ENCODE results near the gene ATP1A4. TPM values are rescaled to one million over a fixed set of nuclear protein-coding genes. Genes with fewer than 3 reads are reported as not detected.

Gene ATP1A4
- total and polyA plus RNA-seq, 2 of the 8 experiments (the other 6 are each of a cell fraction or from before 2014, with no cell fraction given) = 0.48 to 0.61 TPM

GRCh38 chr1:160226623-160227022, 75.2 kb downstream of the ATP1A4 start:
- H3K36me3 ChIP-seq (ENCODE audit: control insufficient read depth in 2 of 4, insufficient read depth in 4 of 4, low read length in 3 of 4) = peaks cover 28 to 93% (median 66%) of the 10 kb centered on the region in 4 experiments
- no peak overlapping the region for H2BK15ac ChIP-seq (ENCODE audit: low read length)
- POLR2A ChIA-PET (ENCODE audit: partially characterized antibody) = interaction anchor here (1.2 to 3.6 kb wide), 4 partner anchors 12 to 57 kb away, joined by 3 to 15 read pairs (median 8); no protein-coding TSS in a partner anchor
- TF ChIP-seq ATF2 (IDR thresholded peaks at IDR 0.05; ENCODE audit: low read length) (no peak), POLR2AphosphoS5 (IDR thresholded peaks at IDR 0.05; ENCODE audit: low read depth, low read length) (no peak), MAX (IDR thresholded peaks at IDR 0.05) (no peak), JUND (IDR thresholded peaks at IDR 0.05; ENCODE audit: low read length) (no peak), HDAC2 (IDR thresholded peaks at IDR 0.05; ENCODE audit: borderline replicate concordance in 1 of 2, low read depth in 2 of 2, low read length in 2 of 2) (no peak), EGR1 (IDR thresholded peaks at IDR 0.05; ENCODE audit: borderline replicate concordance, low read depth, low read length) (no peak), KDM4A (IDR thresholded peaks at IDR 0.05; ENCODE audit: low read depth, low read length, severe bottlenecking) (no peak), RBBP5 (IDR thresholded peaks at IDR 0.05; ENCODE audit: borderline replicate concordance, low read depth, low read length) (no peak), EZH2 (IDR thresholded peaks at IDR 0.05; ENCODE audit: low read depth, low read length, severe bottlenecking) (no peak), CHD2 (IDR thresholded peaks at IDR 0.05; ENCODE audit: low read length) (no peak), ZNF274 (IDR thresholded peaks at IDR 0.05; ENCODE audit: borderline replicate concordance, extremely low read depth, low read length) (no peak), PHF8 (conservative IDR thresholded peaks at IDR 0.05; ENCODE audit: low read depth, low read length) (no peak)

More at GRCh38 chr1:160226623-160227022, 75.2 kb downstream of the ATP1A4 start:
- Histone ChIP-seq H3K23me2 (ENCODE audit: low read depth, low read length) (no peaks in the 10 kb centered on the region), H3K18ac (ENCODE audit: extremely low read depth, low read length) (no peak overlapping the region), H3K27ac (ENCODE audit: low read depth, low read length) (no peak overlapping the region), H2BK12ac (ENCODE audit: low read depth, low read length) (no peak overlapping the region), H3K9ac (replicated peaks in 1 of 4; ENCODE audit: extremely low read depth in 1 of 4, low read depth in 3 of 4, low read length in 3 of 4) (no peak overlapping the region), H3K27me3 (replicated peaks in 1 of 4; ENCODE audit: control insufficient read depth in 3 of 4, extremely low read depth in 1 of 4, insufficient read depth in 3 of 4, low read length in 3 of 4) (no peaks in the 10 kb centered on the region), H2BK20ac (ENCODE audit: low read length) (no peak overlapping the region), H4K20me1 (replicated peaks in 1 of 2; ENCODE audit: control insufficient read depth in 1 of 2, insufficient read depth in 2 of 2, low read length in 2 of 2) (peaks cover 0 to 2% of the 10 kb centered on the region in 2 experiments), H3K23ac (ENCODE audit: insufficient read length) (no peak overlapping the region), H4K8ac (ENCODE audit: extremely low read depth, insufficient read depth, low read length) (no peak overlapping the region), H4K5ac (ENCODE audit: insufficient read length, low read depth, low read length) (no peak overlapping the region), H4K91ac (replicated peaks; ENCODE audit: insufficient read length, low read length) (no peak overlapping the region), H2AK5ac (ENCODE audit: low read depth, low read length) (no peak overlapping the region), H3K4me3 (ENCODE audit: extremely low read depth in 1 of 4, insufficient read depth in 2 of 4, low read depth in 3 of 4, low read length in 4 of 4) (no peak overlapping the region), H2BK120ac (replicated peaks; ENCODE audit: low read depth, low read length) (no peak overlapping the region), H3K56ac (replicated peaks; ENCODE audit: insufficient read length, low read depth, low read length) (no peak overlapping the region), H3K4me2 (ENCODE audit: insufficient read depth in 1 of 2, low read depth in 2 of 2, low read length in 2 of 2) (no peak overlapping the region), H3K4me1 (replicated peaks in 1 of 4; ENCODE audit: control insufficient read depth in 3 of 4, insufficient read depth in 4 of 4, low read length in 3 of 4) (no peaks in the 10 kb centered on the region), H3K14ac (ENCODE audit: insufficient read length) (no peak overlapping the region), H3K79me1 (ENCODE audit: low read depth, low read length) (no peaks in the 10 kb centered on the region), H2BK5ac (ENCODE audit: low read depth, low read length) (no peak overlapping the region), H3K4ac (replicated peaks; ENCODE audit: insufficient read length, low read depth, low read length) (no peak overlapping the region), H2AFZ (ENCODE audit: low read length) (no peak overlapping the region), H3K9me3 (ENCODE audit: insufficient read depth in 2 of 2, low read depth in 1 of 2, low read length in 1 of 2) (no peaks in the 10 kb centered on the region), H3K79me2 (ENCODE audit: control insufficient read depth in 1 of 2, insufficient read depth in 2 of 2, low read length in 2 of 2) (no peaks in the 10 kb centered on the region)
- no peak for FAIRE-seq
- CTCF ChIA-PET (ENCODE audit: partially characterized antibody) = interaction anchor here (0.7 to 3.4 kb wide), 7 partner anchors 16 to 152 kb away, joined by 3 to 11 read pairs (median 5); no protein-coding TSS in a partner anchor
- 98% methylated on average over 2 of the region's 2 CpGs; no CpG with 5 or more reads in 1 of the 2 experiments for WGBS, 2 experiments (ENCODE audit: extremely low coverage in 1 of 2, insufficient coverage in 1 of 2, insufficient read length in 1 of 2, insufficient replicate concordance in 2 of 2, low coverage in 1 of 2, low lambda C conversion rate in 2 of 2, missing lambda C conversion rate in 1 of 2)
- no peak for DNase-seq (ENCODE audit: low read depth in 1 of 2, low spot score in 2 of 2)
